ENCODE results near the gene OR52N5. TPM values are rescaled to one million over a fixed set of nuclear protein-coding genes. Genes with fewer than 3 reads are reported as not detected.

Gene OR52N5
- total and polyA plus RNA-seq, 9 donors = 0.11 TPM; not detected in 8

DNA sequence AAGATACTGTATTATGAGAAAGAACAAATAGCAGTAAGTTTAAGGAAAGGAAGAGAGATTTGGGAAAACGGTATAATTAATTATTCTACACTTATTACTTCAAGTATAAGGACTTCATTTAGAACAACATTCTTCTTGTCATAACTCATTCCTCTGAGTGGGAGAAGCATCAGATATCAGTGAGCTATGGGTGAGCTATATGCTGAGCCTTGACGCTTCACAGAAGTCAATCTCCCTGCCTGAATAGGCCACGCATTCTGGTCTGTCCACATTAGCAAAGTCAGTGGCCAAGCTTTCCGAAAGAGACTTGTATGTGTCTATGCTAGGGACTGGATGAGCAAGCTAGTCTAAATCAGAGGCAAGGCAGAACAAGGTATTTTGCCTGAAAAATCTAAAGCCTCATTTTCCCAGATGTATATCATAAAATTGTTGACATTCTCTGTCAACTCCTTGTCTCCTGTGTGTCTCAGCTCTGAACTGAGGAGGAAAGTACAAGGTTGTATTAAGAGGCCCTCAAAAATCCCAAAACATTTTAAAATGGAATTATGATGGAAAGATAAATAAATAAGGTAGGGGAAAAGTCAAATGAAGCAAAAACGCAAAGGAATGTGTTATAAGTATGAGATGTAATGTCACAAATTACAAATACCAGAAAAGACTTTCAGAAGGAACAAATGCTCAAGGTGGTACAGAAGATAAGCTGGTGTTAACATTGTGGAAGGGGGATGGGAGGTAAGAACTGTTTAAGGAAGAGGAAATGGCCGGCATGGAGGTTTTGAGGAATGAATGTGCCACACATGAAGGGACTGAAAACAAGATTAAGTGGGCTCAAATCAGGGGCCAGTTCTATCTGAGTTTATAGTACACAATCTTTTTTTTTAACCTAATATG lies 27.0 kb upstream of the OR52N5 start:
- Histone ChIP-seq H3K9me3 (no peaks in the 10 kb centered on the region), H3K27ac (no peak overlapping the region), H3K4me1 (ENCODE audit: insufficient read depth) (no peaks in the 10 kb centered on the region), H3K4me3 (no peak overlapping the region), H3K36me3 (no peaks in the 10 kb centered on the region), H3K27me3 (no peaks in the 10 kb centered on the region)
- intact Hi-C loops (cut with DNase I) = loop anchor here in 2 of 4 donors (10.0 kb wide), 2 partner anchors 345 to 605 kb away; partner anchors contain the start of gene OR51V1 (in 1 of the 2)
- TF ChIP-seq POLR2A (IDR thresholded peaks at IDR 0.05) = no peak
- no peak for TF ChIP-seq EP300 (IDR thresholded peaks at IDR 0.05)
- TF ChIP-seq, protein P1, sequence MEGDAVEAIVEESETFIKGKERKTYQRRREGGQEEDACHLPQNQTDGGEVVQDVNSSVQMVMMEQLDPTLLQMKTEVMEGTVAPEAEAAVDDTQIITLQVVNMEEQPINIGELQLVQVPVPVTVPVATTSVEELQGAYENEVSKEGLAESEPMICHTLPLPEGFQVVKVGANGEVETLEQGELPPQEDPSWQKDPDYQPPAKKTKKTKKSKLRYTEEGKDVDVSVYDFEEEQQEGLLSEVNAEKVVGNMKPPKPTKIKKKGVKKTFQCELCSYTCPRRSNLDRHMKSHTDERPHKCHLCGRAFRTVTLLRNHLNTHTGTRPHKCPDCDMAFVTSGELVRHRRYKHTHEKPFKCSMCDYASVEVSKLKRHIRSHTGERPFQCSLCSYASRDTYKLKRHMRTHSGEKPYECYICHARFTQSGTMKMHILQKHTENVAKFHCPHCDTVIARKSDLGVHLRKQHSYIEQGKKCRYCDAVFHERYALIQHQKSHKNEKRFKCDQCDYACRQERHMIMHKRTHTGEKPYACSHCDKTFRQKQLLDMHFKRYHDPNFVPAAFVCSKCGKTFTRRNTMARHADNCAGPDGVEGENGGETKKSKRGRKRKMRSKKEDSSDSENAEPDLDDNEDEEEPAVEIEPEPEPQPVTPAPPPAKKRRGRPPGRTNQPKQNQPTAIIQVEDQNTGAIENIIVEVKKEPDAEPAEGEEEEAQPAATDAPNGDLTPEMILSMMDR (IDR thresholded peaks at IDR 0.05) = no peak
- no peak for DNase-seq
- 64 to 77% (median 70%) methylated on average over 6 of the region's 6 CpGs for WGBS, 3 donors

DNA sequence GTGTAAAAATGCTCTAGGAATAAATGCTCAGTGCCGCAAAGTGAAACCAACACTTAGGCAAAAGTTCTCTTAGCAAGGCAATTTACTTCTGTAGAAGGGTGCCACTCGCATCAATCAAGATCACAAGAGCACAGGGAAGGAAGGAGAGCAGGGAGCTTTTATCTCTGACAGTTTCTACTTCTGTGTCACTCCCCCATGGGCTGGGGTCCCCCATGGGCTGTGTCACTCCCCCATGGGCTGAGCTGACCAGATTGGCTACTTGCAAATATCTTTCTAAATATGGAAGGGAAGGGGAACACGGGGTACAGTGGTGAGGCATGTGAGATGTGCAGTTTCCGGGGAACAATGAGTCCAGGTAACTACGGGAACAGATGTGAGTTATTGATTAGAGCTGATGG lies 26.0 kb upstream of the OR52N5 start:
- no peak overlapping the region for H3K4me3 ChIP-seq
- TF ChIP-seq EP300 (IDR thresholded peaks at IDR 0.05) (no peak), POLR2A (IDR thresholded peaks at IDR 0.05) (no peak)
- TF ChIP-seq, protein P1 (IDR thresholded peaks at IDR 0.05) = no peak
- H3K36me3 ChIP-seq = no peaks in the 10 kb centered on the region
- no peaks in the 10 kb centered on the region for H3K9me3 ChIP-seq
- intact Hi-C loops (cut with DNase I) = loop anchor here in 2 of 4 donors (10.0 kb wide), 2 partner anchors 344 to 604 kb away; partner anchors contain the start of gene OR51V1 (in 1 of the 2)
- WGBS, 3 donors = 37 to 50% (median 48%) methylated on average over 5 of the region's 5 CpGs
- no peaks in the 10 kb centered on the region for H3K27me3 ChIP-seq
- no peak overlapping the region for H3K27ac ChIP-seq
- no peak for DNase-seq
- no peaks in the 10 kb centered on the region for H3K4me1 ChIP-seq (ENCODE audit: insufficient read depth)

DNA sequence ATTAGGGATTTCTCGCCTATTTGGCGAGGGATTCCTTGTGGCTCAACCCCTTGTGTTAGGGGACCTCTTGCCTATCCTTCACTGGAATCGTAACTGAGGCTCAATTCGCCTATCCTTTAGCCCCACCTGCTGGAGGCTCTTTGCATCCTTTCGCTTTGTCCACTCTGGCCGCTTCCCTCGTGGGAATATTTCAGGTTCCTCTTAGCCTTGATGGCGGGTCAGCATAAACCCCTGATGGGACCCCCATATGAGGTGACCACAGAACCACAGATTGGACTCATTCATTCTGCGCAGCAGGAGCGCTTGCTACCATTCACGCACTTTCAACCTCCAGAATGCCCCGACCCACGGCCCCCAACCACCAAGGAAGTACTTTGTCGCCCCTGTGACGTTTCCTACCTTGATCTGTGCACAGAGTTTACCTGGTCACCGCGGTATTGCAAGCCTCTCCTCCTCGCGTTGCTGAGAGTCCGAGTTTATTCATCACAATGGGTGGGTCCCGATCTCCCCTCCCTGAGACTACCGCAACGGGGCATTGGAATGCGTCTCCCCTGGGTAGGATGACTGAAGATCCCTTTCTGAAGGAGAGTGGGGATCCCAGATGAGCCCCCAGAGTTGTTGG lies 25.5 kb upstream of the OR52N5 start, which contains the start of gene OR52N2:
Gene OR52N2, plus strand, starts transcription at position 425 of the 622 bp plus-strand sequence. CDS start 11,412 bp downstream, outside the sequence.
- TF ChIP-seq, protein P1 (IDR thresholded peaks at IDR 0.05) = peak; percentile 54 to 81 (median 69)
- TF ChIP-seq POLR2A (IDR thresholded peaks at IDR 0.05) (no peak), EP300 (IDR thresholded peaks at IDR 0.05) (no peak)
- 7 to 13% (median 10%) methylated on average over 24 of the region's 24 CpGs for WGBS, 3 donors
- H3K4me1 ChIP-seq (ENCODE audit: insufficient read depth) = no peaks in the 10 kb centered on the region
- H3K36me3 ChIP-seq = no peaks in the 10 kb centered on the region
- intact Hi-C loops (cut with DNase I) = loop anchor here in 2 of 4 donors (10.0 kb wide), 2 partner anchors 344 to 604 kb away; partner anchors contain the start of gene OR51V1 (in 1 of the 2)
- no peaks in the 10 kb centered on the region for H3K27me3 ChIP-seq
- H3K9me3 ChIP-seq = no peaks in the 10 kb centered on the region
- no peak within 1 kb of the TSS for H3K27ac ChIP-seq
- DNase-seq = peak; percentile 38 to 76 (median 70)
- no peak within 1 kb of the TSS for H3K4me3 ChIP-seq

DNA sequence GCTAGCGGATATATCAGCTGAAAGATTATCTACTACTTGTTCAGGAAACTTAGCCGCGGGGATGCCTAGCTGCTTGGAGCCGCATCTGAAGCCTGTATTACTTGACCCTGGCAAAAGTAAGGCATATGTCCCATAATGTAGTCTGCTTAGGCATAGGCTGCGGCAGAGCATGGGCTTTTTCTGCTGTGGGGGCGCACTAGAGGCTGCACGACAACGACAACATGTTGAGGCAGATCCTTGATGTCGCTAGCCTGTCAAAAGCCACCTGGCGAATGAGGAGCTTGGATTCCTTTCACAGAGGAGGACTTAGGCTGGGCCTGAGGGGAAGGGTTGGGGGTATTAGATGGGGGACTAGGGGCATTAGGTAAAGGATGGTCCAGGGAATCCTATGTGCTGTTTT lies 24.4 kb upstream of the OR52N5 start:
- no peak for DNase-seq
- Histone ChIP-seq H3K9me3 (no peaks in the 10 kb centered on the region), H3K27ac (no peak overlapping the region), H3K4me1 (ENCODE audit: insufficient read depth) (no peaks in the 10 kb centered on the region), H3K36me3 (no peaks in the 10 kb centered on the region), H3K4me3 (no peak overlapping the region), H3K27me3 (no peaks in the 10 kb centered on the region)
- WGBS, 3 donors = 60 to 66% (median 61%) methylated on average over 10 of the region's 10 CpGs
- no peak for TF ChIP-seq EP300 (IDR thresholded peaks at IDR 0.05)
- no peak for TF ChIP-seq POLR2A (IDR thresholded peaks at IDR 0.05)
- TF ChIP-seq, protein P1 (IDR thresholded peaks at IDR 0.05) = no peak
- intact Hi-C loops (cut with DNase I) = loop anchor here in 2 of 4 donors (10.0 kb wide), 2 partner anchors 343 to 603 kb away; partner anchors contain the start of gene OR51V1 (in 1 of the 2)

Data from ovary (tissue), 9 donors.